SK-N-SH (cell line): ENCODE measurements around the gene NPR1. TPM values are rescaled to one million over a fixed set of nuclear protein-coding genes. Genes with fewer than 3 reads are reported as not detected.

Experiments
- CTCF ChIA-PET: fragments of 300-600, 350-600 bp; formaldehyde crosslinking; extraction: SDS; loops from one replicate; lab custom pipeline; 2021; lab: Yijun Ruan, JAX
- POLR2A ChIA-PET: fragments of 350-600 bp; sonication (Branson Sonifier 250); formaldehyde crosslinking; extraction: SDS; loops from one replicate; lab custom pipeline; 2020; ENCODE audit warnings: antibody characterized with exemption, inconsistent platforms; lab: Yijun Ruan, JAX
- DNase-seq: peaks from one replicate; pipeline ENCODE4 v3.0.0; 2012
- H2AFZ ChIP-seq: fragments of 200-600 bp; sonication (generic); 2 replicates; pipeline ENCODE4 v1.8.1; 2016; ENCODE audit warnings: antibody characterized with exemption, mild to moderate bottlenecking, low read depth
- H3F3A ChIP-seq: fragments of 200-600 bp; sonication (generic); replicated peaks from 2 replicates; pipeline ENCODE3; 2016; ENCODE audit warnings: antibody characterized with exemption, mild to moderate bottlenecking; ENCODE audit not compliant: insufficient read depth
- H3K27ac ChIP-seq, 2 experiments: fragments of 200-500 bp in 1 of 2; fragments of 200-600 bp in 1 of 2; sonication (Bioruptor generic) in 1 of 2; sonication (generic), shearing (Covaris generic) in 1 of 2; 2 replicates each; pipeline versions ENCODE4 v1.5.1 to v1.6.1; 2014 to 2016; ENCODE audit warnings: low read depth in 2 of 2, inconsistent platforms in 1 of 2, low read length in 1 of 2, mild to moderate bottlenecking in 1 of 2, mixed read lengths in 1 of 2
- H3K27me3 ChIP-seq: fragments of 200-600 bp; sonication (generic), shearing (Covaris generic); 2 replicates; pipeline ENCODE4 v1.6.1; 2016; ENCODE audit warnings: mixed run types; ENCODE audit not compliant: insufficient read depth
- H3K36me3 ChIP-seq, 2 experiments: fragments of 200-500 bp in 1 of 2; fragments of 200-600 bp in 1 of 2; sonication (Bioruptor generic) in 1 of 2; sonication (generic) in 1 of 2; replicated peaks in 1 of 2; 2 replicates each; pipeline versions ENCODE3 to v1.5.1; 2014 to 2016; ENCODE audit warnings: low read length in 1 of 2, mild to moderate bottlenecking in 1 of 2; ENCODE audit not compliant: insufficient read depth in 2 of 2, control insufficient read depth in 1 of 2
- H3K4me1 ChIP-seq, 2 experiments: fragments of 200-500 bp in 1 of 2; fragments of 200-600 bp in 1 of 2; sonication (Bioruptor generic) in 1 of 2; sonication (generic), shearing (Covaris generic) in 1 of 2; 2 replicates each; pipeline versions ENCODE4 v1.5.1 to v1.6.1; 2014 to 2016; ENCODE audit warnings: low read depth in 1 of 2, low read length in 1 of 2, mixed run types in 1 of 2; ENCODE audit not compliant: insufficient read depth in 2 of 2, control insufficient read depth in 1 of 2
- H3K4me2 ChIP-seq: fragments of 200-600 bp; sonication (generic), shearing (Covaris generic); 2 replicates; pipeline ENCODE4 v1.6.1; 2017; ENCODE audit warnings: mixed run types
- H3K4me3 ChIP-seq, 2 experiments: fragments of 200-500 bp in 1 of 2; fragments of 200-600 bp in 1 of 2; sonication (Bioruptor generic) in 1 of 2; sonication (generic), shearing (Covaris generic) in 1 of 2; 2 replicates each; pipeline versions ENCODE4 v1.5.1 to v1.8.1; 2014 to 2016; ENCODE audit warnings: low read depth in 2 of 2, inconsistent platforms in 1 of 2, low read length in 1 of 2, mild to moderate bottlenecking in 1 of 2, mixed read lengths in 1 of 2, moderate library complexity in 1 of 2
- H3K79me2 ChIP-seq: fragments of 200-600 bp; sonication (generic); 2 replicates; pipeline ENCODE4 v1.8.1; 2017; ENCODE audit warnings: mild to moderate bottlenecking; ENCODE audit not compliant: insufficient read depth
- H3K9ac ChIP-seq: fragments of 200-600 bp; sonication (generic); 2 replicates; pipeline ENCODE4 v1.6.1; 2017; ENCODE audit warnings: mixed run types
- H3K9me2 ChIP-seq: fragments of 200-600 bp; sonication (generic); 2 replicates; pipeline ENCODE4 v1.6.1; 2017; ENCODE audit warnings: mixed run types
- H3K9me3 ChIP-seq: fragments of 200-600 bp; sonication (generic); 2 replicates; pipeline ENCODE4 v1.6.1; 2017; ENCODE audit warnings: mixed run types, mild to moderate bottlenecking, moderate library complexity
- H4K20me1 ChIP-seq: fragments of 200-600 bp; sonication (generic); 2 replicates; pipeline ENCODE4 v1.6.1; 2017; ENCODE audit warnings: mild to moderate bottlenecking, mixed run types; ENCODE audit not compliant: insufficient read depth
- FOXJ3 ChIP-seq: sonication (generic); formaldehyde crosslinking; IDR thresholded peaks from 2 replicates; pipeline ENCODE4 v1.5.1; 2020; ENCODE audit warnings: mild to moderate bottlenecking, missing genetic modification reagents
- FOXM1 ChIP-seq: IDR thresholded peaks from 2 replicates; pipeline ENCODE4 v1.4.0; 2012; ENCODE audit warnings: low read depth, mild to moderate bottlenecking
- NFIC ChIP-seq: IDR thresholded peaks from 2 replicates; pipeline ENCODE4 v1.4.0; 2012; ENCODE audit warnings: borderline replicate concordance
- POLR2AphosphoS5 ChIP-seq: IDR thresholded peaks from 2 replicates; pipeline ENCODE4 v1.6.1; 2012; ENCODE audit warnings: low read depth, low read length
- REST ChIP-seq: IDR thresholded peaks from 2 replicates; pipeline ENCODE4 v1.6.1; 2012; ENCODE audit warnings: mild to moderate bottlenecking, low read depth, low read length, moderate library complexity
- RXRA ChIP-seq: IDR thresholded peaks from 2 replicates; pipeline ENCODE4 v1.4.0; 2012; ENCODE audit warnings: low read depth, mild to moderate bottlenecking, borderline replicate concordance
- SMC3 ChIP-seq: IDR thresholded peaks from 2 replicates; pipeline ENCODE4 v1.6.1; 2012; ENCODE audit warnings: low read depth, low read length, improper control_type of control experiment
- WGBS: methylation state at CpG from one replicate; pipeline ENCODE4 v1.1.6; 2017; ENCODE audit warnings: low lambda C conversion rate; 5-methylcytosine and 5-hydroxymethylcytosine counted together
- polyA plus RNA-seq, 3 experiments: library from polyadenylated mRNA; depleted of rRNA; stranded (reverse); fragments of >200 nt; gene quantifications; 2 replicates each; pipeline ENCODE4 v1.2.3, GENCODE V29; 2012
- TF ChIP-seq, protein P1 (sequence below): fragments of 200-600 bp; sonication (generic); IDR thresholded peaks from 2 replicates; pipeline ENCODE4 v1.6.1; 2017; ENCODE audit warnings: antibody characterized with exemption, mild to moderate bottlenecking, moderate library complexity
- TF ChIP-seq, protein P2 (sequence below): IDR thresholded peaks from 2 replicates; pipeline ENCODE4 v1.4.0; 2012; ENCODE audit warnings: low read depth

The NPR1 gene
- polyA plus RNA-seq, 1 of the 3 experiments (the other 2 are of a cell fraction): 0.12 TPM

DNA sequence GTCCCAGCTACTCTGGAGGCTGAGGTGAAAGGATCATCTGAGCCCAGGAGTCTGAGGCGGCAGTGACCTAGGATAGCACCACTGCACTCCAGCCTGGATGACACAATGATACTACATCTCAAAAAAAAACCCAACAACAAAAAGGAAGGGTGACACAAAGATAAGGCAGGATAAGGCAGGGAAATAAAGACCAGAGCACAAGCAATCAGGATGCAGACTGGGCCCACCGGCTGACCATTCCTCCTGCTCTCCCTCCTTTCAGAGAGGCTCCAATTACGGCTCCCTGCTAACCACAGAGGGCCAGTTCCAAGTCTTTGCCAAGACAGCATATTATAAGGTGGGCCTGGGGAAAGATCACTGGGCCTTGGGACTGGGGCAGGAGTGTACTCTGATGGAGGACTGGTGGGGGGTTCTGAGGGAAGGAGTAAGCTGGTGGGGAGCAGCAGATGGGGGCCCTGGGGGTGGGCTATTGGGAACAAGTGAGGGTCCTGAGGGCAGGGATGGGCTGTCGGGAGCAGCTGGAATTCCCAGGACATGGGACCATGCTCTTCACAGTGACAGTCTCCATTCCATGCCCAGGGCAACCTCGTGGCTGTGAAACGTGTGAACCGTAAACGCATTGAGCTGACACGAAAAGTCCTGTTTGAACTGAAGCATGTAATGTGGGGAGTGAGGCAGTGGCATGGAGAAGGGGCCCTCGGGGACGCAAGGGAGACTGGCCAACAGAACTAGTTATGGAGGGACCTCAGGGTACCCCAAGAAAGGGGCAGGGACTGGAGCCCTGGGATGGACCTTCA lies 7.3 kb downstream of the NPR1 start:
- no peak overlapping the region for H3K4me3 ChIP-seq
- POLR2A ChIA-PET: no interaction called here
- H3K36me3 ChIP-seq: no peaks in the 10 kb centered on the region
- H3K9me3 ChIP-seq: no peaks in the 10 kb centered on the region
- no peak overlapping the region for H2AFZ ChIP-seq
- no peaks in the 10 kb centered on the region for H4K20me1 ChIP-seq
- WGBS: 68% methylated on average over 11 of the region's 11 CpGs
- no peaks in the 10 kb centered on the region for H3K9me2 ChIP-seq
- CTCF ChIA-PET: interaction anchor here (0.7 to 2.7 kb wide), 2 partner anchors 8 to 14 kb away, joined by 3 to 12 read pairs; partner anchors contain the start of gene NPR1
- peaks cover 3% of the 10 kb centered on the region; the same call in 1 of the 2 replicates for H3K27me3 ChIP-seq
- H3K9ac ChIP-seq: no peak overlapping the region
- no peak overlapping the region for H3K4me2 ChIP-seq
- TF ChIP-seq NFIC (no peak), FOXJ3 (no peak), REST (no peak), SMC3 (no peak), POLR2AphosphoS5 (no peak), FOXM1 (no peak), RXRA (no peak)
- TF ChIP-seq, protein P1, sequence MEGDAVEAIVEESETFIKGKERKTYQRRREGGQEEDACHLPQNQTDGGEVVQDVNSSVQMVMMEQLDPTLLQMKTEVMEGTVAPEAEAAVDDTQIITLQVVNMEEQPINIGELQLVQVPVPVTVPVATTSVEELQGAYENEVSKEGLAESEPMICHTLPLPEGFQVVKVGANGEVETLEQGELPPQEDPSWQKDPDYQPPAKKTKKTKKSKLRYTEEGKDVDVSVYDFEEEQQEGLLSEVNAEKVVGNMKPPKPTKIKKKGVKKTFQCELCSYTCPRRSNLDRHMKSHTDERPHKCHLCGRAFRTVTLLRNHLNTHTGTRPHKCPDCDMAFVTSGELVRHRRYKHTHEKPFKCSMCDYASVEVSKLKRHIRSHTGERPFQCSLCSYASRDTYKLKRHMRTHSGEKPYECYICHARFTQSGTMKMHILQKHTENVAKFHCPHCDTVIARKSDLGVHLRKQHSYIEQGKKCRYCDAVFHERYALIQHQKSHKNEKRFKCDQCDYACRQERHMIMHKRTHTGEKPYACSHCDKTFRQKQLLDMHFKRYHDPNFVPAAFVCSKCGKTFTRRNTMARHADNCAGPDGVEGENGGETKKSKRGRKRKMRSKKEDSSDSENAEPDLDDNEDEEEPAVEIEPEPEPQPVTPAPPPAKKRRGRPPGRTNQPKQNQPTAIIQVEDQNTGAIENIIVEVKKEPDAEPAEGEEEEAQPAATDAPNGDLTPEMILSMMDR: no peak
- TF ChIP-seq, protein P2, sequence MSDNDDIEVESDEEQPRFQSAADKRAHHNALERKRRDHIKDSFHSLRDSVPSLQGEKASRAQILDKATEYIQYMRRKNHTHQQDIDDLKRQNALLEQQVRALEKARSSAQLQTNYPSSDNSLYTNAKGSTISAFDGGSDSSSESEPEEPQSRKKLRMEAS: no peak
- H3F3A ChIP-seq: no peaks in the 10 kb centered on the region
- H3K4me1 ChIP-seq: no peaks in the 10 kb centered on the region
- no peak overlapping the region for H3K27ac ChIP-seq
- no peaks in the 10 kb centered on the region for H3K79me2 ChIP-seq
- DNase-seq: peak; percentile 17
